A673 (cell line): ENCODE data around the gene APMAP.

ENCODE experiments used
- EZH2 ChIP-seq: fragments of 200-600 bp; sonication (generic); IDR thresholded peaks from 2 replicates; pipeline ENCODE4 v1.6.1; 2017; ENCODE audit warnings: borderline replicate concordance, low read depth, mild to moderate bottlenecking, mixed read lengths, antibody characterized with exemption, low read length; ENCODE audit not compliant: poor library complexity, severe bottlenecking
- TF ChIP-seq, protein P1 (sequence below): fragments of 300-800, 200-600 bp; sonication (generic); conservative IDR thresholded peaks from 2 replicates; pipeline ENCODE4 v1.5.1; 2017; ENCODE audit warnings: low read depth, mild to moderate bottlenecking, antibody characterized with exemption, low read length, moderate library complexity, mixed read lengths

- TF ChIP-seq, protein P1, sequence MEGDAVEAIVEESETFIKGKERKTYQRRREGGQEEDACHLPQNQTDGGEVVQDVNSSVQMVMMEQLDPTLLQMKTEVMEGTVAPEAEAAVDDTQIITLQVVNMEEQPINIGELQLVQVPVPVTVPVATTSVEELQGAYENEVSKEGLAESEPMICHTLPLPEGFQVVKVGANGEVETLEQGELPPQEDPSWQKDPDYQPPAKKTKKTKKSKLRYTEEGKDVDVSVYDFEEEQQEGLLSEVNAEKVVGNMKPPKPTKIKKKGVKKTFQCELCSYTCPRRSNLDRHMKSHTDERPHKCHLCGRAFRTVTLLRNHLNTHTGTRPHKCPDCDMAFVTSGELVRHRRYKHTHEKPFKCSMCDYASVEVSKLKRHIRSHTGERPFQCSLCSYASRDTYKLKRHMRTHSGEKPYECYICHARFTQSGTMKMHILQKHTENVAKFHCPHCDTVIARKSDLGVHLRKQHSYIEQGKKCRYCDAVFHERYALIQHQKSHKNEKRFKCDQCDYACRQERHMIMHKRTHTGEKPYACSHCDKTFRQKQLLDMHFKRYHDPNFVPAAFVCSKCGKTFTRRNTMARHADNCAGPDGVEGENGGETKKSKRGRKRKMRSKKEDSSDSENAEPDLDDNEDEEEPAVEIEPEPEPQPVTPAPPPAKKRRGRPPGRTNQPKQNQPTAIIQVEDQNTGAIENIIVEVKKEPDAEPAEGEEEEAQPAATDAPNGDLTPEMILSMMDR = no peak
- TF ChIP-seq EZH2 = no peak
These were observed 22.3 kb upstream of the APMAP start for GRCh38 chr20:25014816-25015215.
